HCT116 (cell line): ENCODE measurements around the gene GALM. TPM values are rescaled to one million over a fixed set of nuclear protein-coding genes. Genes with fewer than 3 reads are reported as not detected.

Experiments used
- ATAC-seq: fragments of 200-7000 bp; cut with Tn5 transposase; 2 replicates; pipeline ENCODE4 v1.9.1; 2020; ENCODE audit warnings: mild to moderate bottlenecking, moderate library complexity
- BruUV-seq: library from RNA; stranded (reverse); fragments of 400-500 nt; replicated peaks from 2 replicates; lab custom pipeline; 2021; lab: Mats Ljungman, UMichigan
- CTCF ChIA-PET: fragments of 300-600 bp; sonication (Branson Sonifier 250); formaldehyde crosslinking; loops from one replicate; lab custom pipeline; 2021; ENCODE audit warnings: antibody characterized with exemption; lab: Charles Lee
- POLR2A ChIA-PET: fragments of 300-600, 350-600 bp; sonication (Branson Sonifier 250); formaldehyde crosslinking; loops from one replicate; lab custom pipeline; 2021; ENCODE audit warnings: antibody characterized with exemption; lab: Charles Lee
- RAD21 ChIA-PET, 2 experiments: fragments of 300-600 bp; sonication (Branson Sonifier 250); formaldehyde crosslinking; loops; one replicate each; lab custom pipeline; 2023; ENCODE audit warnings: low total read pairs in 2 of 2; ENCODE audit not compliant: uncharacterized antibody in 2 of 2, unreplicated experiment in 2 of 2, low non-redundant PET in 1 of 2; lab: Charles Lee
- DNase-seq: peaks from one replicate; pipeline ENCODE4 v3.0.0-alpha.2; 2010; ENCODE audit warnings: low read depth, low spot score
- H2AFZ ChIP-seq: fragments of 200-600 bp; shearing (Covaris generic), sonication (generic); 2 replicates; pipeline ENCODE4 v1.6.1; 2017; ENCODE audit warnings: low read depth, mixed run types, mixed read lengths, antibody characterized with exemption, low read length; ENCODE audit not compliant: poor library complexity, severe bottlenecking
- H3K27ac ChIP-seq: 2 replicates; pipeline ENCODE4 v1.5.1; 2012; ENCODE audit warnings: low read depth, low read length
- H3K27me3 ChIP-seq: fragments of 200-600 bp; sonication (generic); 2 replicates; pipeline ENCODE4 v1.6.1; 2016; ENCODE audit warnings: mixed run types, low read length, mixed read lengths; ENCODE audit not compliant: insufficient read depth
- H3K36me3 ChIP-seq, 2 experiments: fragments of 200-500 bp in 1 of 2; fragments of 200-600 bp in 1 of 2; sonication (Bioruptor generic) in 1 of 2; sonication (generic) in 1 of 2; 2 replicates each; pipeline versions ENCODE4 v1.5.1 to v1.6.1; 2014 to 2016; ENCODE audit warnings: low read length in 2 of 2, inconsistent platforms in 1 of 2, mixed read lengths in 1 of 2, mixed run types in 1 of 2; ENCODE audit not compliant: insufficient read depth in 2 of 2, control insufficient read depth in 1 of 2
- H3K4me1 ChIP-seq, 2 experiments: fragments of 200-600 bp in 1 of 2; sonication (generic) in 1 of 2; 2 replicates each; pipeline versions ENCODE4 v1.5.1 to v1.6.1; 2012 to 2017; ENCODE audit warnings: low read length in 2 of 2, inconsistent platforms in 1 of 2, mild to moderate bottlenecking in 1 of 2, mixed read lengths in 1 of 2, mixed run types in 1 of 2, moderate library complexity in 1 of 2; ENCODE audit not compliant: insufficient read depth in 2 of 2, control insufficient read depth in 1 of 2
- H3K4me2 ChIP-seq: fragments of 200-600 bp; sonication (generic); 2 replicates; pipeline ENCODE4 v1.6.1; 2017; ENCODE audit warnings: mixed run types, low read length, mixed read lengths
- H3K4me3 ChIP-seq, 2 experiments: fragments of 200-600 bp in 1 of 2; sonication (generic) in 1 of 2; replicated peaks in 1 of 2; 2 replicates each; pipeline ENCODE4 v1.5.1; 2011 to 2016; ENCODE audit warnings: low read length in 2 of 2, control low read depth in 1 of 2, low read depth in 1 of 2, mild to moderate bottlenecking in 1 of 2, mixed read lengths in 1 of 2, mixed run types in 1 of 2
- H3K79me2 ChIP-seq: fragments of 200-600 bp; sonication (generic); 2 replicates; pipeline ENCODE4 v1.6.1; 2017; ENCODE audit warnings: mild to moderate bottlenecking, mixed run types, low read length, moderate library complexity, mixed read lengths; ENCODE audit not compliant: insufficient read depth
- H3K9ac ChIP-seq: fragments of 200-600 bp; sonication (generic); 2 replicates; pipeline ENCODE4 v1.6.1; 2016; ENCODE audit warnings: low read length, mixed read lengths
- H3K9me2 ChIP-seq: fragments of 200-600 bp; sonication (generic), shearing (Covaris generic); 2 replicates; pipeline ENCODE4 v1.6.1; 2017; ENCODE audit warnings: mixed run types, mild to moderate bottlenecking, moderate library complexity; ENCODE audit not compliant: insufficient read depth
- H3K9me3 ChIP-seq, 2 experiments: fragments of 200-500 bp in 1 of 2; fragments of 200-600 bp in 1 of 2; sonication (Bioruptor generic) in 1 of 2; sonication (generic) in 1 of 2; 2 replicates each; pipeline ENCODE4 v1.6.1; 2014 to 2017; ENCODE audit warnings: low read length in 2 of 2, mixed read lengths in 2 of 2, inconsistent platforms in 1 of 2, low read depth in 1 of 2, mild to moderate bottlenecking in 1 of 2, mixed run types in 1 of 2, moderate library complexity in 1 of 2; ENCODE audit not compliant: control insufficient read depth in 1 of 2, insufficient read depth in 1 of 2
- H4K20me1 ChIP-seq: fragments of 200-600 bp; sonication (generic), shearing (Covaris generic); 2 replicates; pipeline ENCODE4 v1.6.1; 2017; ENCODE audit warnings: mixed run types, mild to moderate bottlenecking, moderate library complexity; ENCODE audit not compliant: insufficient read depth
- ATF3 ChIP-seq: IDR thresholded peaks from 2 replicates; pipeline ENCODE4 v1.6.1; 2012
- ELF1 ChIP-seq: IDR thresholded peaks from 2 replicates; pipeline ENCODE4 v1.6.1; 2012; ENCODE audit warnings: low read depth, borderline replicate concordance
- EZH2 ChIP-seq: fragments of 200-600 bp; sonication (generic); IDR thresholded peaks from 2 replicates; pipeline ENCODE4 v1.6.1; 2017; ENCODE audit warnings: antibody characterized with exemption, mixed run types
- EZH2phosphoT487 ChIP-seq: fragments of 200-600 bp; IDR thresholded peaks from 2 replicates; pipeline ENCODE4 v1.6.1; 2018; ENCODE audit warnings: antibody characterized with exemption, borderline replicate concordance
- FOSL1 ChIP-seq: IDR thresholded peaks from 2 replicates; pipeline ENCODE4 v1.6.1; 2012; ENCODE audit warnings: low read depth
- JUND ChIP-seq: IDR thresholded peaks from 2 replicates; pipeline ENCODE4 v1.6.1; 2012
- MAX ChIP-seq: IDR thresholded peaks from 2 replicates; pipeline ENCODE4 v1.6.1; 2012
- POLR2A ChIP-seq: IDR thresholded peaks from 2 replicates; pipeline ENCODE4 v1.7.0; 2011; ENCODE audit warnings: borderline replicate concordance; ENCODE audit not compliant: insufficient read depth, insufficient read length; ENCODE audit errors: extremely low read depth
- POLR2AphosphoS5 ChIP-seq: IDR thresholded peaks from 2 replicates; pipeline ENCODE4 v1.6.1; 2011; ENCODE audit warnings: mild to moderate bottlenecking, low read depth, low read length, moderate library complexity
- RAD21 ChIP-seq: IDR thresholded peaks from 2 replicates; pipeline ENCODE4 v1.6.1; 2012; ENCODE audit warnings: low read depth, mild to moderate bottlenecking
- REST ChIP-seq: IDR thresholded peaks from 2 replicates; pipeline ENCODE4 v1.6.1; 2012; ENCODE audit warnings: low read depth
- SIN3A ChIP-seq: IDR thresholded peaks from 2 replicates; pipeline ENCODE4 v1.6.1; 2012; ENCODE audit warnings: low read depth
- SP1 ChIP-seq: IDR thresholded peaks from 2 replicates; pipeline ENCODE4 v1.6.1; 2012; ENCODE audit warnings: low read depth
- SRF ChIP-seq: IDR thresholded peaks from 2 replicates; pipeline ENCODE4 v1.6.1; 2012; ENCODE audit warnings: low read depth
- YY1 ChIP-seq: IDR thresholded peaks from 2 replicates; pipeline ENCODE4 v1.6.1; 2011; ENCODE audit warnings: low read length, low read depth, moderate library complexity, mild to moderate bottlenecking; ENCODE audit not compliant: insufficient replicate concordance; ENCODE audit errors: extremely low read depth
- ZBTB33 ChIP-seq: IDR thresholded peaks from 2 replicates; pipeline ENCODE4 v1.6.1; 2011; ENCODE audit warnings: mild to moderate bottlenecking, low read length, moderate library complexity; ENCODE audit not compliant: insufficient replicate concordance; ENCODE audit errors: extremely low read depth
- ZFX ChIP-seq: fragments of 450-650 bp; IDR thresholded peaks from 2 replicates; pipeline ENCODE4 v1.6.1; 2017
- ZNF274 ChIP-seq: fragments of 200-500 bp; sonication (Bioruptor generic); IDR thresholded peaks from 2 replicates; pipeline ENCODE4 v1.6.1; 2014; ENCODE audit warnings: mild to moderate bottlenecking, low read depth, low read length, inconsistent platforms
- intact Hi-C: fragments of 100-400 bp; cut with micrococcal nuclease; formaldehyde crosslinking; loops from 2 replicates; pipeline ENCODE4 v1.10.0; 2022
- total RNA-seq: library from RNA; stranded (reverse); gene quantifications from one replicate; pipeline ENCODE4 v1.2.1, GENCODE V29; 2021; ENCODE audit not compliant: unreplicated experiment

GALM gene
- total RNA-seq, 1 experiment from 2014 or later, result 10.2 TPM

- Histone ChIP-seq H2AFZ (no peak overlapping the region), H3K9ac (no peak overlapping the region), H3K9me3 (no peaks in the 10 kb centered on the region), H3K4me2 (no peak overlapping the region), H3K4me3 (no peak overlapping the region), H4K20me1 (no peaks in the 10 kb centered on the region), H3K27ac (no peak overlapping the region), H3K4me1 (peaks cover 0 to 7% of the 10 kb centered on the region in 2 experiments; a peak in 2 of 4 replicates), H3K9me2 (no peaks in the 10 kb centered on the region), H3K36me3 (peaks cover 0 to 6% of the 10 kb centered on the region in 2 experiments; a peak in 1 of 4 replicates), H3K27me3 (no peaks in the 10 kb centered on the region), H3K79me2 (peaks cover 13% of the 10 kb centered on the region)
- TF ChIP-seq FOSL1, result no peak
- no peak for TF ChIP-seq REST
- TF ChIP-seq MAX, result no peak
- no peak for TF ChIP-seq SIN3A
- TF ChIP-seq POLR2A, result no peak
- no peak for TF ChIP-seq ZBTB33
- no peak for TF ChIP-seq POLR2AphosphoS5
- no peak for TF ChIP-seq ELF1
- no peak for TF ChIP-seq YY1
- TF ChIP-seq RAD21, result no peak
- no peak for TF ChIP-seq ZFX
- no peak for TF ChIP-seq EZH2
- TF ChIP-seq SP1, result no peak
- TF ChIP-seq SRF, result no peak
- no peak for TF ChIP-seq ATF3
- no peak for TF ChIP-seq EZH2phosphoT487
- no peak for TF ChIP-seq JUND
- TF ChIP-seq ZNF274, result no peak
- intact Hi-C loops, result no loop called here
- DNase-seq, result no peak
- BruUV-seq, result no TSS peak
- ChIA-PET POLR2A (no interaction called here), RAD21 (no interaction called here), CTCF (no interaction called here)
- no peak for ATAC-seq
Observed at GRCh38 chr2:38775921-38776225, 110.0 kb downstream of the GALM start.
